ENCODE results near the gene MEF2D.

The MEF2D gene

GRCh38 chr1:156465747-156466365 lies 34.7 kb downstream of the MEF2D start:
- TF ChIP-seq CTCF (IDR thresholded peaks at IDR 0.05; ENCODE audit: low read depth, low read length): peak; percentile 76
- H3K4me3 ChIP-seq (ENCODE audit: low read depth, low read length): no peak overlapping the region
- peaks cover 62% of the 10 kb centered on the region for H3K36me3 ChIP-seq
- H3K9me3 ChIP-seq (ENCODE audit: severe bottlenecking): no peaks in the 10 kb centered on the region
- no peaks in the 10 kb centered on the region for H3K27me3 ChIP-seq (ENCODE audit: insufficient read depth, low read depth, severe bottlenecking)
- H3K27ac ChIP-seq: no peak overlapping the region
- peak; percentile 76 for DNase-seq

GRCh38 chr1:156464825-156465452 lies 35.6 kb downstream of the MEF2D start:
- DNase-seq: no peak
- H3K27me3 ChIP-seq (ENCODE audit: insufficient read depth, low read depth, severe bottlenecking): no peaks in the 10 kb centered on the region
- no peak overlapping the region for H3K4me3 ChIP-seq (ENCODE audit: low read depth, low read length)
- no peaks in the 10 kb centered on the region for H3K9me3 ChIP-seq (ENCODE audit: severe bottlenecking)
- peaks cover 53% of the 10 kb centered on the region for H3K36me3 ChIP-seq
- TF ChIP-seq CTCF (IDR thresholded peaks at IDR 0.05; ENCODE audit: low read depth, low read length): no peak
- no peak overlapping the region for H3K27ac ChIP-seq

- no peak for DNase-seq
- Histone ChIP-seq H3K27me3 (ENCODE audit: insufficient read depth, low read depth, severe bottlenecking) (no peaks in the 10 kb centered on the region), H3K4me3 (ENCODE audit: low read depth, low read length) (no peak overlapping the region), H3K36me3 (peaks cover 47% of the 10 kb centered on the region), H3K9me3 (ENCODE audit: severe bottlenecking) (no peaks in the 10 kb centered on the region), H3K27ac (no peak overlapping the region)
- TF ChIP-seq CTCF (IDR thresholded peaks at IDR 0.05; ENCODE audit: low read depth, low read length): no peak
Measured at GRCh38 chr1:156464335-156464734, 36.2 kb downstream of the MEF2D start.

- no peak overlapping the region for H3K27ac ChIP-seq
- TF ChIP-seq CTCF (IDR thresholded peaks at IDR 0.05; ENCODE audit: low read depth, low read length): no peak
- H3K9me3 ChIP-seq (ENCODE audit: severe bottlenecking): no peaks in the 10 kb centered on the region
- no peak overlapping the region for H3K4me3 ChIP-seq (ENCODE audit: low read depth, low read length)
- H3K27me3 ChIP-seq (ENCODE audit: insufficient read depth, low read depth, severe bottlenecking): no peaks in the 10 kb centered on the region
- peaks cover 42% of the 10 kb centered on the region for H3K36me3 ChIP-seq
- no peak for DNase-seq
Measured at GRCh38 chr1:156463874-156464273, 36.7 kb downstream of the MEF2D start.

- Histone ChIP-seq H3K9me3 (ENCODE audit: severe bottlenecking) (no peaks in the 10 kb centered on the region), H3K27ac (no peak overlapping the region), H3K27me3 (ENCODE audit: insufficient read depth, low read depth, severe bottlenecking) (no peaks in the 10 kb centered on the region), H3K4me3 (ENCODE audit: low read depth, low read length) (no peak overlapping the region), H3K36me3 (peaks cover 35% of the 10 kb centered on the region)
- no peak for TF ChIP-seq CTCF (IDR thresholded peaks at IDR 0.05; ENCODE audit: low read depth, low read length)
- no peak for DNase-seq
Measured at GRCh38 chr1:156462954-156463795, 37.4 kb downstream of the MEF2D start.

All from WERI-Rb-1 (cell line).